ENCODE data around the gene AOPEP.

Gene AOPEP

GRCh38 chr9:94861589-94862272 is 135.2 kb downstream of the AOPEP start:
- H3K27ac ChIP-seq (ENCODE audit: low read depth, low read length): no peak overlapping the region
- H3K27me3 ChIP-seq (ENCODE audit: control insufficient read depth in 5 of 5, insufficient read depth in 4 of 5, low read length in 5 of 5): no peaks in the 10 kb centered on the region
- H3K4me3 ChIP-seq (ENCODE audit: low read depth in 1 of 5, low read length in 5 of 5): no peak overlapping the region
- peaks cover 0 to 3% (median 3%) of the 10 kb centered on the region in 5 donors for H3K9me3 ChIP-seq (ENCODE audit: control insufficient read depth in 5 of 5, low read length in 5 of 5)
- H3K4me1 ChIP-seq (ENCODE audit: control insufficient read depth in 5 of 5, insufficient read depth in 5 of 5, low read length in 5 of 5): peaks cover 0 to 16% (median 1%) of the 10 kb centered on the region in 5 donors
- H3K9ac ChIP-seq (ENCODE audit: low read length in 5 of 5): no peak overlapping the region
- H3K36me3 ChIP-seq (ENCODE audit: control insufficient read depth in 5 of 5, insufficient read depth in 5 of 5, low read length in 5 of 5): no peaks in the 10 kb centered on the region

- Histone ChIP-seq H3K4me1 (ENCODE audit: control insufficient read depth in 5 of 5, insufficient read depth in 5 of 5, low read length in 5 of 5) (peaks cover 0 to 33% (median 19%) of the 10 kb centered on the region in 5 donors), H3K27ac (ENCODE audit: low read depth, low read length) (no peak overlapping the region), H3K9me3 (ENCODE audit: control insufficient read depth in 5 of 5, low read length in 5 of 5) (no peaks in the 10 kb centered on the region), H3K4me3 (ENCODE audit: low read depth in 1 of 5, low read length in 5 of 5) (no peak overlapping the region), H3K36me3 (ENCODE audit: control insufficient read depth in 5 of 5, insufficient read depth in 5 of 5, low read length in 5 of 5) (no peaks in the 10 kb centered on the region), H3K27me3 (ENCODE audit: control insufficient read depth in 5 of 5, insufficient read depth in 4 of 5, low read length in 5 of 5) (no peaks in the 10 kb centered on the region), H3K9ac (ENCODE audit: low read length in 5 of 5) (no peak overlapping the region)
Observed at GRCh38 chr9:94864196-94864595, 137.7 kb downstream of the AOPEP start.

GRCh38 chr9:94864862-94865509 is 138.5 kb downstream of the AOPEP start:
- H3K4me3 ChIP-seq (ENCODE audit: low read depth in 1 of 5, low read length in 5 of 5): peak overlapping the region in 1 of 5 donors; percentile 23
- no peaks in the 10 kb centered on the region for H3K36me3 ChIP-seq (ENCODE audit: control insufficient read depth in 5 of 5, insufficient read depth in 5 of 5, low read length in 5 of 5)
- no peaks in the 10 kb centered on the region for H3K9me3 ChIP-seq (ENCODE audit: control insufficient read depth in 5 of 5, low read length in 5 of 5)
- H3K4me1 ChIP-seq (ENCODE audit: control insufficient read depth in 5 of 5, insufficient read depth in 5 of 5, low read length in 5 of 5): peaks cover 0 to 33% (median 19%) of the 10 kb centered on the region in 5 donors
- H3K9ac ChIP-seq (ENCODE audit: low read length in 5 of 5): no peak overlapping the region
- no peaks in the 10 kb centered on the region for H3K27me3 ChIP-seq (ENCODE audit: control insufficient read depth in 5 of 5, insufficient read depth in 4 of 5, low read length in 5 of 5)
- peak overlapping the region; percentile 89 for H3K27ac ChIP-seq (ENCODE audit: low read depth, low read length)

GRCh38 chr9:94865582-94866452 is 139.3 kb downstream of the AOPEP start:
- H3K9me3 ChIP-seq (ENCODE audit: control insufficient read depth in 5 of 5, low read length in 5 of 5): no peaks in the 10 kb centered on the region
- no peaks in the 10 kb centered on the region for H3K27me3 ChIP-seq (ENCODE audit: control insufficient read depth in 5 of 5, insufficient read depth in 4 of 5, low read length in 5 of 5)
- H3K4me1 ChIP-seq (ENCODE audit: control insufficient read depth in 5 of 5, insufficient read depth in 5 of 5, low read length in 5 of 5): peaks cover 0 to 33% (median 19%) of the 10 kb centered on the region in 5 donors
- H3K36me3 ChIP-seq (ENCODE audit: control insufficient read depth in 5 of 5, insufficient read depth in 5 of 5, low read length in 5 of 5): no peaks in the 10 kb centered on the region
- peak overlapping the region in 1 of 5 donors; percentile 20 for H3K4me3 ChIP-seq (ENCODE audit: low read depth in 1 of 5, low read length in 5 of 5)
- H3K27ac ChIP-seq (ENCODE audit: low read depth, low read length): peak overlapping the region; percentile 89
- H3K9ac ChIP-seq (ENCODE audit: low read length in 5 of 5): no peak overlapping the region

GRCh38 chr9:94866770-94867169 is 140.3 kb downstream of the AOPEP start:
- no peaks in the 10 kb centered on the region for H3K36me3 ChIP-seq (ENCODE audit: control insufficient read depth in 5 of 5, insufficient read depth in 5 of 5, low read length in 5 of 5)
- no peaks in the 10 kb centered on the region for H3K9me3 ChIP-seq (ENCODE audit: control insufficient read depth in 5 of 5, low read length in 5 of 5)
- H3K4me3 ChIP-seq (ENCODE audit: low read depth in 1 of 5, low read length in 5 of 5): no peak overlapping the region
- H3K27ac ChIP-seq (ENCODE audit: low read depth, low read length): peak overlapping the region; percentile 89
- H3K27me3 ChIP-seq (ENCODE audit: control insufficient read depth in 5 of 5, insufficient read depth in 4 of 5, low read length in 5 of 5): no peaks in the 10 kb centered on the region
- peaks cover 0 to 28% (median 19%) of the 10 kb centered on the region in 5 donors for H3K4me1 ChIP-seq (ENCODE audit: control insufficient read depth in 5 of 5, insufficient read depth in 5 of 5, low read length in 5 of 5)
- peak overlapping the region in 2 of 5 donors; percentile 38 to 53 for H3K9ac ChIP-seq (ENCODE audit: low read length in 5 of 5)

GRCh38 chr9:94867281-94867841 is 140.9 kb downstream of the AOPEP start:
- Histone ChIP-seq H3K27ac (ENCODE audit: low read depth, low read length) (peak overlapping the region; percentile 89), H3K4me1 (ENCODE audit: control insufficient read depth in 5 of 5, insufficient read depth in 5 of 5, low read length in 5 of 5) (peaks cover 0 to 27% (median 19%) of the 10 kb centered on the region in 5 donors), H3K4me3 (ENCODE audit: low read depth in 1 of 5, low read length in 5 of 5) (peak overlapping the region in 3 of 5 donors; percentile 14 to 44 (median 41)), H3K27me3 (ENCODE audit: control insufficient read depth in 5 of 5, insufficient read depth in 4 of 5, low read length in 5 of 5) (no peaks in the 10 kb centered on the region), H3K9ac (ENCODE audit: low read length in 5 of 5) (peak overlapping the region in 3 of 5 donors; percentile 48 to 68 (median 53)), H3K36me3 (ENCODE audit: control insufficient read depth in 5 of 5, insufficient read depth in 5 of 5, low read length in 5 of 5) (no peaks in the 10 kb centered on the region), H3K9me3 (ENCODE audit: control insufficient read depth in 5 of 5, low read length in 5 of 5) (no peaks in the 10 kb centered on the region)

- Histone ChIP-seq H3K27me3 (ENCODE audit: control insufficient read depth in 5 of 5, insufficient read depth in 4 of 5, low read length in 5 of 5) (no peaks in the 10 kb centered on the region), H3K27ac (ENCODE audit: low read depth, low read length) (peak overlapping the region; percentile 89), H3K36me3 (ENCODE audit: control insufficient read depth in 5 of 5, insufficient read depth in 5 of 5, low read length in 5 of 5) (no peaks in the 10 kb centered on the region), H3K4me1 (ENCODE audit: control insufficient read depth in 5 of 5, insufficient read depth in 5 of 5, low read length in 5 of 5) (peaks cover 0 to 27% (median 19%) of the 10 kb centered on the region in 5 donors), H3K9ac (ENCODE audit: low read length in 5 of 5) (peak overlapping the region in 3 of 5 donors; percentile 48 to 68 (median 53)), H3K4me3 (ENCODE audit: low read depth in 1 of 5, low read length in 5 of 5) (peak overlapping the region in 3 of 5 donors; percentile 14 to 44 (median 41)), H3K9me3 (ENCODE audit: control insufficient read depth in 5 of 5, low read length in 5 of 5) (no peaks in the 10 kb centered on the region)
Observed at GRCh38 chr9:94867842-94868312, 141.4 kb downstream of the AOPEP start.

- H3K9ac ChIP-seq (ENCODE audit: low read length in 5 of 5): no peak overlapping the region
- H3K27me3 ChIP-seq (ENCODE audit: control insufficient read depth in 5 of 5, insufficient read depth in 4 of 5, low read length in 5 of 5): no peaks in the 10 kb centered on the region
- peaks cover 0 to 32% (median 19%) of the 10 kb centered on the region in 5 donors for H3K4me1 ChIP-seq (ENCODE audit: control insufficient read depth in 5 of 5, insufficient read depth in 5 of 5, low read length in 5 of 5)
- H3K4me3 ChIP-seq (ENCODE audit: low read depth in 1 of 5, low read length in 5 of 5): no peak overlapping the region
- H3K36me3 ChIP-seq (ENCODE audit: control insufficient read depth in 5 of 5, insufficient read depth in 5 of 5, low read length in 5 of 5): no peaks in the 10 kb centered on the region
- no peaks in the 10 kb centered on the region for H3K9me3 ChIP-seq (ENCODE audit: control insufficient read depth in 5 of 5, low read length in 5 of 5)
- H3K27ac ChIP-seq (ENCODE audit: low read depth, low read length): peak overlapping the region; percentile 89
Observed at GRCh38 chr9:94868464-94868863, 142.0 kb downstream of the AOPEP start.

- no peaks in the 10 kb centered on the region for H3K9me3 ChIP-seq (ENCODE audit: control insufficient read depth in 5 of 5, low read length in 5 of 5)
- H3K27ac ChIP-seq (ENCODE audit: low read depth, low read length): no peak overlapping the region
- no peak overlapping the region for H3K9ac ChIP-seq (ENCODE audit: low read length in 5 of 5)
- peaks cover 0 to 32% (median 19%) of the 10 kb centered on the region in 5 donors for H3K4me1 ChIP-seq (ENCODE audit: control insufficient read depth in 5 of 5, insufficient read depth in 5 of 5, low read length in 5 of 5)
- no peaks in the 10 kb centered on the region for H3K36me3 ChIP-seq (ENCODE audit: control insufficient read depth in 5 of 5, insufficient read depth in 5 of 5, low read length in 5 of 5)
- H3K27me3 ChIP-seq (ENCODE audit: control insufficient read depth in 5 of 5, insufficient read depth in 4 of 5, low read length in 5 of 5): no peaks in the 10 kb centered on the region
- H3K4me3 ChIP-seq (ENCODE audit: low read depth in 1 of 5, low read length in 5 of 5): no peak overlapping the region
Observed at GRCh38 chr9:94869415-94869843, 142.9 kb downstream of the AOPEP start.

Measured in subcutaneous abdominal adipose tissue (tissue), 5 donors.